Lower leg skin (tissue), 3 donors: Measurements from ENCODE around the gene TEK.

Source experiments
- CTCF ChIP-seq, 3 donors: fragments of 450-650 bp; IDR thresholded peaks; one replicate each; pipeline ENCODE4 v1.5.1; 2016; ENCODE audit warnings: antibody characterized with exemption in 3 of 3, mild to moderate bottlenecking in 3 of 3, moderate library complexity in 2 of 3
- POLR2A ChIP-seq, 2 donors: fragments of 450-650 bp; IDR thresholded peaks; one replicate each; pipeline ENCODE4 v1.6.1; 2016 to 2017; ENCODE audit warnings: antibody characterized with exemption in 2 of 2, mild to moderate bottlenecking in 1 of 2, moderate library complexity in 1 of 2

DNA sequence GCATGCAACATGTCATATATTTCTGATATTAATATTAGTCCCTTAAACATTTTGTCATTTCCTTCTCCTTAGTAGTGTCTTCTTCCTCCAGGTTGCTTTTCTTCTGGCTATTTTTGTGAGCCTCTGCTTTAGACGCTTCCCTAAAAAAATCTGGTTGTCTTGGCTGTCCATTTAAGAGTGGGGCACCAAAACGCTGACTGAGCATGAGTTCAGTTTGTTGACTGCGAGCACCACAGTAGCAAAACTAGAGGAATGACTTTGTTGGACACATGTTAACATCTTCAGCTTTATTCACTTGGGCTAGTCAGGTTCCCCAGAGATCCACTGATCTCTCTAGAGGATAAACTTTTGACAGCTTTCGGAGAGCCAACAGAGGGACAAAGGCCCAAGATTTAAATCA, 19.3 kb upstream of the TEK start:
- TF ChIP-seq CTCF (IDR thresholded peaks at IDR 0.05) (no peak), POLR2A (IDR thresholded peaks at IDR 0.05) (no peak)
